Tibial nerve (tissue), 4 donors: Measurements from ENCODE around the gene FAM222B.

ENCODE experiments used
- CTCF ChIP-seq, 5 experiments: fragments of 200-600 bp in 3 of 5; fragments of 450-650 bp in 2 of 5; sonication (generic) in 3 of 5; IDR thresholded peaks; one replicate each; pipeline ENCODE4 v1.5.1; 2016 to 2019; ENCODE audit warnings: antibody characterized with exemption in 5 of 5, mild to moderate bottlenecking in 3 of 5, moderate library complexity in 2 of 5
- EP300 ChIP-seq, 2 donors: sonication (generic); formaldehyde crosslinking; IDR thresholded peaks; one replicate each; pipeline ENCODE4 v1.6.1; 2017; ENCODE audit warnings: antibody characterized with exemption in 2 of 2, mild to moderate bottlenecking in 1 of 2
- POLR2A ChIP-seq, 2 donors: fragments of 450-650 bp; IDR thresholded peaks; one replicate each; pipeline ENCODE4 v1.6.1; 2017; ENCODE audit warnings: antibody characterized with exemption in 2 of 2, mild to moderate bottlenecking in 2 of 2, moderate library complexity in 2 of 2

GRCh38 chr17:28792877-28793661 lies 49.5 kb downstream of the FAM222B start:
- no peak for TF ChIP-seq CTCF (IDR thresholded peaks at IDR 0.05)
- no peak for TF ChIP-seq POLR2A (IDR thresholded peaks at IDR 0.05)
- no peak for TF ChIP-seq EP300 (IDR thresholded peaks at IDR 0.05)
